HepG2 (cell line): ENCODE data around the gene SMPD3. TPM values are rescaled to one million over a fixed set of nuclear protein-coding genes. Genes with fewer than 3 reads are reported as not detected.
A peak's percentile ranks its signal among the peaks of the same experiment; 100 is the strongest.

Experiments used
- ARID2 ChIP-seq: sonication (generic); formaldehyde crosslinking; IDR thresholded peaks from 2 replicates; pipeline ENCODE4 v1.8.1; 2022; ENCODE audit warnings: mild to moderate bottlenecking, missing genetic modification reagents, borderline replicate concordance
- ATAD3A ChIP-seq: sonication (generic); formaldehyde crosslinking; IDR thresholded peaks from 2 replicates; pipeline ENCODE4 v1.4.0; 2020; ENCODE audit warnings: missing genetic modification reagents
- CSRNP2 ChIP-seq: sonication (generic); formaldehyde crosslinking; conservative IDR thresholded peaks from 2 replicates; pipeline ENCODE4 v1.8.0; 2022; ENCODE audit warnings: low read depth, missing genetic modification reagents
- HMGA1 ChIP-seq: sonication (generic); formaldehyde crosslinking; conservative IDR thresholded peaks from 2 replicates; pipeline ENCODE4 v1.4.0; 2020; ENCODE audit warnings: missing genetic modification reagents
- HOXA3 ChIP-seq: sonication (generic); formaldehyde crosslinking; IDR thresholded peaks from 2 replicates; pipeline ENCODE4 v1.5.0; 2020; ENCODE audit warnings: missing genetic modification reagents
- MAFG ChIP-seq: sonication (generic); formaldehyde crosslinking; IDR thresholded peaks from 2 replicates; pipeline ENCODE4 v1.5.1; 2020; ENCODE audit warnings: mild to moderate bottlenecking, missing genetic modification reagents
- NFIC ChIP-seq: IDR thresholded peaks from 2 replicates; pipeline ENCODE4 v1.6.1; 2012; ENCODE audit warnings: mild to moderate bottlenecking, low read length, inconsistent platforms
- PAWR ChIP-seq: sonication (generic); formaldehyde crosslinking; IDR thresholded peaks from 2 replicates; pipeline ENCODE4 v1.4.0; 2020; ENCODE audit warnings: missing genetic modification reagents, mild to moderate bottlenecking, borderline replicate concordance
- SMYD3 ChIP-seq: sonication (generic); formaldehyde crosslinking; IDR thresholded peaks from 2 replicates; pipeline ENCODE4 v1.8.1; 2023; ENCODE audit warnings: mild to moderate bottlenecking, missing genetic modification reagents
- SNAI1 ChIP-seq: sonication (generic); formaldehyde crosslinking; IDR thresholded peaks from 2 replicates; pipeline ENCODE4 v1.5.0; 2020; ENCODE audit warnings: mild to moderate bottlenecking, missing genetic modification reagents, borderline replicate concordance
- SP5 ChIP-seq: IDR thresholded peaks from 2 replicates; pipeline ENCODE4 v1.6.1; 2016; ENCODE audit warnings: low read depth, borderline replicate concordance
- WIZ ChIP-seq: sonication (generic); formaldehyde crosslinking; IDR thresholded peaks from 2 replicates; pipeline ENCODE4 v1.5.1; 2020; ENCODE audit warnings: mild to moderate bottlenecking, missing genetic modification reagents
- ZNF30 ChIP-seq: sonication (generic); formaldehyde crosslinking; IDR thresholded peaks from 2 replicates; pipeline ENCODE4 v1.5.0; 2020; ENCODE audit warnings: mild to moderate bottlenecking, missing genetic modification reagents
- ZNF343 ChIP-seq: sonication (generic); formaldehyde crosslinking; IDR thresholded peaks from 2 replicates; pipeline ENCODE4 v1.4.0; 2020; ENCODE audit warnings: mild to moderate bottlenecking, missing genetic modification reagents
- ZNF570 ChIP-seq: sonication (generic); formaldehyde crosslinking; IDR thresholded peaks from 2 replicates; pipeline ENCODE4 v1.4.0; 2020; ENCODE audit warnings: mild to moderate bottlenecking, missing genetic modification reagents, borderline replicate concordance
- ZNF609 ChIP-seq: sonication (generic); formaldehyde crosslinking; IDR thresholded peaks from 2 replicates; pipeline ENCODE4 v1.4.0; 2020; ENCODE audit warnings: mild to moderate bottlenecking, missing genetic modification reagents, borderline replicate concordance
- ZNF724P ChIP-seq: sonication (generic); formaldehyde crosslinking; IDR thresholded peaks from 2 replicates; pipeline ENCODE4 v1.8.0; 2022; ENCODE audit warnings: missing genetic modification reagents, borderline replicate concordance
- ZNF841 ChIP-seq: sonication (generic); formaldehyde crosslinking; IDR thresholded peaks from 2 replicates; pipeline ENCODE4 v1.8.1; 2023; ENCODE audit warnings: missing genetic modification reagents, borderline replicate concordance
- polyA plus RNA-seq, 8 experiments: library from polyadenylated mRNA; depleted of rRNA in 3 of 8; stranded (reverse) in 7 of 8; unstranded in 1 of 8; fragments of >200 nt; fragmentation: Illumina TruSeq in 4 of 8; extraction: Trizol in 4 of 8; gene quantifications; 2 replicates each; pipeline versions ENCODE4 v1.2.1 to v1.2.3, GENCODE V29; 2011 to 2016; ENCODE audit warnings: low read depth in 4 of 8, missing spikeins in 1 of 8, mixed read lengths in 1 of 8; ENCODE audit not compliant: insufficient read depth in 1 of 8
- total RNA-seq, 5 experiments: library from RNA; depleted of rRNA; stranded (reverse); fragments of >200 nt; fragmentation: Illumina TruSeq; extraction: Trizol; gene quantifications; 2 replicates each; pipeline ENCODE4 v1.2.3, GENCODE V29; 2016; ENCODE audit warnings: low read depth in 1 of 5
- TF ChIP-seq, protein P1 (sequence below): sonication (generic); formaldehyde crosslinking; IDR thresholded peaks from 2 replicates; pipeline ENCODE4 v1.4.0; 2020; ENCODE audit warnings: low read depth, mild to moderate bottlenecking, missing genetic modification reagents
- TF ChIP-seq, protein P2 (sequence below): sonication (generic); formaldehyde crosslinking; IDR thresholded peaks from 2 replicates; pipeline ENCODE4 v1.5.0; 2020; ENCODE audit warnings: missing genetic modification reagents

SMPD3 gene
- total and polyA plus RNA-seq, 2 of the 13 experiments (the other 11 are each of a cell fraction or from before 2014, with no cell fraction given) = 0.07 to 0.32 TPM

GRCh38 chr16:68328860-68329390 is 119.4 kb downstream of the SMPD3 start (continued):
- no peak for TF ChIP-seq ZNF30
- no peak for TF ChIP-seq SP5
- TF ChIP-seq SMYD3 (CRISPR knock-in tag) = 0 out of 2 replicates have a peak, but pooled peaks have one; percentile 34
- no peak for TF ChIP-seq HOXA3 (CRISPR knock-in tag)
- TF ChIP-seq SNAI1 (CRISPR knock-in tag) = no peak
- TF ChIP-seq ZNF609 (CRISPR knock-in tag) = no peak; the same call in 1 of the 2 replicates
- TF ChIP-seq PAWR (CRISPR knock-in tag) = 0 out of 2 replicates have a peak, but pooled peaks have one; percentile 15
- TF ChIP-seq, protein P1, sequence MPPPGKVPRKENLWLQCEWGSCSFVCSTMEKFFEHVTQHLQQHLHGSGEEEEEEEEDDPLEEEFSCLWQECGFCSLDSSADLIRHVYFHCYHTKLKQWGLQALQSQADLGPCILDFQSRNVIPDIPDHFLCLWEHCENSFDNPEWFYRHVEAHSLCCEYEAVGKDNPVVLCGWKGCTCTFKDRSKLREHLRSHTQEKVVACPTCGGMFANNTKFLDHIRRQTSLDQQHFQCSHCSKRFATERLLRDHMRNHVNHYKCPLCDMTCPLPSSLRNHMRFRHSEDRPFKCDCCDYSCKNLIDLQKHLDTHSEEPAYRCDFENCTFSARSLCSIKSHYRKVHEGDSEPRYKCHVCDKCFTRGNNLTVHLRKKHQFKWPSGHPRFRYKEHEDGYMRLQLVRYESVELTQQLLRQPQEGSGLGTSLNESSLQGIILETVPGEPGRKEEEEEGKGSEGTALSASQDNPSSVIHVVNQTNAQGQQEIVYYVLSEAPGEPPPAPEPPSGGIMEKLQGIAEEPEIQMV (CRISPR knock-in tag) = no peak
- no peak for TF ChIP-seq HMGA1
- TF ChIP-seq, protein P2, sequence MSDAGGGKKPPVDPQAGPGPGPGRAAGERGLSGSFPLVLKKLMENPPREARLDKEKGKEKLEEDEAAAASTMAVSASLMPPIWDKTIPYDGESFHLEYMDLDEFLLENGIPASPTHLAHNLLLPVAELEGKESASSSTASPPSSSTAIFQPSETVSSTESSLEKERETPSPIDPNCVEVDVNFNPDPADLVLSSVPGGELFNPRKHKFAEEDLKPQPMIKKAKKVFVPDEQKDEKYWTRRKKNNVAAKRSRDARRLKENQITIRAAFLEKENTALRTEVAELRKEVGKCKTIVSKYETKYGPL (CRISPR knock-in tag) = no peak
- TF ChIP-seq ATAD3A = no peak
- TF ChIP-seq MAFG (CRISPR knock-in tag) = no peak
- no peak for TF ChIP-seq CSRNP2 (CRISPR knock-in tag)
- TF ChIP-seq ZNF570 (CRISPR knock-in tag) = no peak
- 0 out of 2 replicates have a peak, but pooled peaks have one; percentile 35 for TF ChIP-seq ARID2
- TF ChIP-seq WIZ (CRISPR knock-in tag) = no peak
- no peak for TF ChIP-seq NFIC
- peak; percentile 7; the same call in 1 of the 2 replicates for TF ChIP-seq ZNF343 (CRISPR knock-in tag)
- TF ChIP-seq ZNF724P (CRISPR knock-in tag) = 0 out of 2 replicates have a peak, but pooled peaks have one; percentile 34
- TF ChIP-seq ZNF841 (CRISPR knock-in tag) = no peak
